ENCODE measurements around the gene NBDY.

GRCh38 chrX:56744996-56745395 lies 16.0 kb downstream of the NBDY start:
- TF ChIP-seq TAF15 (IDR thresholded peaks at IDR 0.05; ENCODE audit: low read depth, low read length, poor library complexity, severe bottlenecking) (no peak), SMARCC2 (IDR thresholded peaks at IDR 0.05) (no peak), ATF6 (CRISPR knock-in tag; conservative IDR thresholded peaks at IDR 0.05) (no peak), ARNTL (CRISPR knock-in tag; IDR thresholded peaks at IDR 0.05) (no peak), REST (IDR thresholded peaks at IDR 0.05; ENCODE audit: borderline replicate concordance in 1 of 2, low read depth in 1 of 2, low read length in 2 of 2) (no peak), ZNF589 (CRISPR knock-in tag; conservative IDR thresholded peaks at IDR 0.05) (no peak), TBX2 (CRISPR knock-in tag; IDR thresholded peaks at IDR 0.05; ENCODE audit: borderline replicate concordance) (no peak), SIX4 (CRISPR knock-in tag; IDR thresholded peaks at IDR 0.05) (no peak), CC2D1A (CRISPR knock-in tag; IDR thresholded peaks at IDR 0.05) (no peak), ZNF274 (CRISPR knock-in tag; IDR thresholded peaks at IDR 0.05) (no peak), TAF1 (CRISPR knock-in tag; IDR thresholded peaks at IDR 0.05) (no peak)
